Measurements from ENCODE around the gene ADAD2. TPM values are rescaled to one million over a fixed set of nuclear protein-coding genes. Genes with fewer than 3 reads are reported as not detected.
A peak's percentile ranks its signal among the peaks of the same experiment; 100 is the strongest.

Gene ADAD2
- total RNA-seq, 1 donor, result not detected

- H3K4me3 ChIP-seq (ENCODE audit: low read depth, low read length), result no peak overlapping the region
- TF ChIP-seq CTCF (IDR thresholded peaks at IDR 0.05; ENCODE audit: insufficient read depth, low read depth, low read length), result no peak
- no peak for DNase-seq (ENCODE audit: low read depth)
Observed at GRCh38 chr16:84224554-84224953, 33.6 kb downstream of the ADAD2 start.

GRCh38 chr16:84225126-84225525 lies 34.2 kb downstream of the ADAD2 start:
- no peak for TF ChIP-seq CTCF (IDR thresholded peaks at IDR 0.05; ENCODE audit: insufficient read depth, low read depth, low read length)
- H3K4me3 ChIP-seq (ENCODE audit: low read depth, low read length), result no peak overlapping the region
- no peak for DNase-seq (ENCODE audit: low read depth)

- no peak overlapping the region for H3K4me3 ChIP-seq (ENCODE audit: low read depth, low read length)
- DNase-seq (ENCODE audit: low read depth), result no peak
- TF ChIP-seq CTCF (IDR thresholded peaks at IDR 0.05; ENCODE audit: insufficient read depth, low read depth, low read length), result no peak
Observed at GRCh38 chr16:84225571-84225970, 34.6 kb downstream of the ADAD2 start.

- no peak for DNase-seq (ENCODE audit: low read depth)
- H3K4me3 ChIP-seq (ENCODE audit: low read depth, low read length), result no peak overlapping the region
- no peak for TF ChIP-seq CTCF (IDR thresholded peaks at IDR 0.05; ENCODE audit: insufficient read depth, low read depth, low read length)
Observed at GRCh38 chr16:84226026-84226425, 35.1 kb downstream of the ADAD2 start.

GRCh38 chr16:84227548-84227947 lies 36.6 kb downstream of the ADAD2 start:
- no peak for TF ChIP-seq CTCF (IDR thresholded peaks at IDR 0.05; ENCODE audit: insufficient read depth, low read depth, low read length)
- no peak for DNase-seq (ENCODE audit: low read depth)
- H3K4me3 ChIP-seq (ENCODE audit: low read depth, low read length), result no peak overlapping the region

- no peak overlapping the region for H3K4me3 ChIP-seq (ENCODE audit: low read depth, low read length)
- peak; percentile 69 for DNase-seq (ENCODE audit: low read depth)
- TF ChIP-seq CTCF (IDR thresholded peaks at IDR 0.05; ENCODE audit: insufficient read depth, low read depth, low read length), result no peak
Observed at GRCh38 chr16:84228256-84228838, 37.4 kb downstream of the ADAD2 start.

- no peak for DNase-seq (ENCODE audit: low read depth)
- no peak for TF ChIP-seq CTCF (IDR thresholded peaks at IDR 0.05; ENCODE audit: insufficient read depth, low read depth, low read length)
- H3K4me3 ChIP-seq (ENCODE audit: low read depth, low read length), result no peak overlapping the region
Observed at GRCh38 chr16:84229471-84229870, 38.5 kb downstream of the ADAD2 start.
